Measurements from ENCODE around the gene AKR1A1. TPM values are rescaled to one million over a fixed set of nuclear protein-coding genes. Genes with fewer than 3 reads are reported as not detected.

The AKR1A1 gene
- 207 and 237 TPM in 2 replicates for total RNA-seq (ENCODE audit: low replicate concordance)

GRCh38 chr1:45550401-45551351, at the start of gene AKR1A1:
Gene AKR1A1, plus strand, starts transcription at chr1:45550826. Its CDS starts 10,969 bp downstream, at chr1:45561795.

GRCh38 chr1:45521413-45522323, 29.0 kb upstream of the AKR1A1 start, which contains the start of gene PRDX1:
Gene PRDX1, minus strand, starts transcription at chr1:45521884. Its CDS starts 2,841 bp downstream, at chr1:45519043.

DNA sequence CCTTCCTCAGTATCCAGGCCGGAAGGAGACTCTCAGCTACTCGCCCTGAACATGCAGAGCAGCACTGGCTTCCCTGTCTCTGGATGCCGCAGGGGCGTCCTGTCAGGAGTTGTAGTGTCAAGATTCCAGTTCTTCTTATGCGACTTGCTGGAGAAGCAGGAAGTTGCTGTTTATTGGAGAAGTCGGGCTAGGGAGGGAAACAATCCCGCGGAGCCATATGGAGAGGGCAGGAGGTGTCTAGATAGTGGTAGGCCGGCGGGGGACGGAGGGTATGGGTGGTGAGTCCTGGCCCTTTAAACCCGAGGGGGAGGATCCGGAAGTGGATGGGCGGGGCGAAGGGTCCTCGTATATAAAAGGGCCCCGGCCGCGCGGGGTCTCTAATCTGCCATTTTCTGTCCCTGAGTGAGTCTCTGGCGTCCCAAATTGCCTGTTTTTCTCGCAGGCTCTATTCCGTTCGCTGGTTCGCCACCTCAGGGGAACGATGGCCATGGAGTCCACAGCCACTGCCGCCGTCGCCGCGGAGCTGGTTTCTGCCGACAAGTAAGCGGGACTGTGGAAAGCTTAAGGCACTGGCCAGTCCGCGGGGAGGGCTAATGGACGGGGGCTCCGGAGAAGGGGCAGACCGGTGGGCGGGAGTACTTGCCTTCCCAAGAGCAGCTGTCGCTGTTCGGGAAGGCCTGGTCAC, 33.2 kb downstream of the AKR1A1 start, which contains the start of gene NASP:
Gene NASP, plus strand, starts transcription at position 376 of the 685 bp plus-strand sequence. Its CDS starts 106 bp downstream, at position 482.

Other genes with a start within 250 kb of the AKR1A1 start
- gene HPDL, start 223.9 kb upstream of the AKR1A1 start, total RNA-seq (ENCODE audit: low replicate concordance) = 0.12 and 1.1 TPM in 2 replicates
- gene TOE1, start 210.7 kb upstream of the AKR1A1 start, total RNA-seq (ENCODE audit: low replicate concordance) = 8.4 and 13.6 TPM in 2 replicates
- gene MUTYH, start 210.4 kb upstream of the AKR1A1 start, total RNA-seq (ENCODE audit: low replicate concordance) = 11.4 and 18.7 TPM in 2 replicates
- gene TESK2, start 59.7 kb upstream of the AKR1A1 start, total RNA-seq (ENCODE audit: low replicate concordance) = 1.4 and 2.6 TPM in 2 replicates
- gene CCDC163, start 50.8 kb upstream of the AKR1A1 start, total RNA-seq (ENCODE audit: low replicate concordance) = 0.60 and 0.70 TPM in 2 replicates
- gene MMACHC, start 50.5 kb upstream of the AKR1A1 start, total RNA-seq (ENCODE audit: low replicate concordance) = 1.3 and 1.7 TPM in 2 replicates
- gene PRDX1, start 28.9 kb upstream of the AKR1A1 start, total RNA-seq (ENCODE audit: low replicate concordance) = 317 and 521 TPM in 2 replicates
- gene NASP, start 33.2 kb downstream of the AKR1A1 start, total RNA-seq (ENCODE audit: low replicate concordance) = 33.9 and 34.9 TPM in 2 replicates
- gene CCDC17, start 73.2 kb downstream of the AKR1A1 start, total RNA-seq (ENCODE audit: low replicate concordance) = 0.35 and 0.45 TPM in 2 replicates
- gene GPBP1L1, start 135.7 kb downstream of the AKR1A1 start, total RNA-seq (ENCODE audit: low replicate concordance) = 50.2 and 50.4 TPM in 2 replicates
- gene TMEM69, start 137.4 kb downstream of the AKR1A1 start, total RNA-seq (ENCODE audit: low replicate concordance) = 3.4 and 7.0 TPM in 2 replicates
- gene IPP, start 199.8 kb downstream of the AKR1A1 start, total RNA-seq (ENCODE audit: low replicate concordance) = 8.3 and 11.1 TPM in 2 replicates

Data from smooth muscle cell of the coronary artery (primary cell).